Ramos (cell line): ENCODE measurements around the gene MNT.
"Not testable (repeated sequence)": the region's sequence is repeated elsewhere in the genome, so short reads cannot be mapped to it uniquely, and the experiment has no call there.

Experiments used
- in situ Hi-C: fragments of 300-500 bp; cut with MboI; formaldehyde crosslinking; loops from one replicate; pipeline ENCODE4 v1.14.3; 2022; ENCODE audit warnings: low sequenced_read_pairs; ENCODE audit not compliant: unreplicated experiment

MNT gene

DNA sequence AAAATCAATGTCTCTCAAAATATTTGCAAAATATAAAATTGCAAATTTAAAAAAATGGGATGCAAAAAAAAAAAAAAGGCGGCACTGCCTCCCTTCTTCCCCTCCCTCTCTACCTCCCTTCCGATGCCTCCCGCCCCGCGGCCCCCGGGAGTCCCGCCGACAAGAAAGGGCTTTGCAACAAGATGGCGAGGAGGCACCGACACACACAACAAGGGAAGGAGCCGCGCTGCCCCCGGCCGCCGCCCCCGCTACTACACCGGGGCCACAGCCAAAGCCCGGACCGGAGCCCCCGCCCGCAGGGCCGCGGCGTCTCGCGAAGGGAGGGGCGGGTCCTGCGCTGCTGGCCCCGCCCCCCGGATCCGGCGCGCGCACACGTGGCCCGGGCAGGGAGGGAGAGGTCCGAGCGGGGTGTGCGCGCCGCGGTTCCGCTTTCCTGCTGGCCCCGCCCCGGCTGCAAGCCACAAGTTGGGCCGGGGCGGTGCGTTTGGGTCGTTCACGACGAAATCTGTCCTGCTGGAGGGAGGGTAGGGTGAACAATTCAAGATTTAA, at the start of gene MNT:
Gene MNT, minus strand, starts transcription at position 184 of the 549 bp plus-strand sequence. CDS start 348 bp downstream, outside the sequence.
- in situ Hi-C loops, result no loop called here

DNA sequence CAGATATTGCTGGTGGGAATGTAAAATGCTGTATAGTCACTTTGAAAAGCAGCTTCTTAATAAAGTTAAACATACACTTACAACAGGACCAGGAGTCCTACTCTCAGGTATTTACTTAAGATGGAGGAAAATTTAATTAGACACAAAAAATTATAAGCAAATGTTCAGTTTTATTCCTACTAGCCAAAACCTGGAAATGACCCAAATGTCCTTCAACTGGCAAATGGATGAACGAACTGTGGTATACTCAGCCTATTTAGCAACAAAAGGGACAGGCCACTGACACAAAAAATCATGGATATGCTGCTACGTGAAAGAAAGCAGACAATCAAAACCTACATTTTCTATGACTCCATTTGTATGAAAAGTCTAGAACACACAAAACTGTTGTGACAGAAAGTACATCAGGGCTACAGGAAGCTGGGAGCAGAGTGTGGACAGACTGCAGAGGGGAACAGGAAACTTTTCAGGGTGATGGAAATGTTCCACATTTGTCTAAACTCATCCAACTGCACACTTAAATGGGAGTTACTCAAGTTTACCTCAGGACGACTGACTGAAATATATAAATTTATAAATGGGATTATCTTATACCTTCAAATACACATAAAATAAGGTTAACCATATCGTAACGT, 49.3 kb upstream of the MNT start:
- in situ Hi-C loops, result no loop called here

GRCh38 chr17:2449486-2449885, 48.6 kb upstream of the MNT start:
- in situ Hi-C loops, result no loop called here

- in situ Hi-C loops, result not testable (repeated sequence)
Observed at GRCh38 chr17:2447479-2447878, 46.6 kb upstream of the MNT start.

GRCh38 chr17:2445638-2446037, 44.8 kb upstream of the MNT start:
- in situ Hi-C loops, result no loop called here

- in situ Hi-C loops, result no loop called here
Observed at GRCh38 chr17:2444382-2444781, 43.5 kb upstream of the MNT start.

GRCh38 chr17:2442166-2442565, 41.3 kb upstream of the MNT start:
- in situ Hi-C loops, result no loop called here

GRCh38 chr17:2440930-2441329, 40.1 kb upstream of the MNT start:
- in situ Hi-C loops, result no loop called here

DNA sequence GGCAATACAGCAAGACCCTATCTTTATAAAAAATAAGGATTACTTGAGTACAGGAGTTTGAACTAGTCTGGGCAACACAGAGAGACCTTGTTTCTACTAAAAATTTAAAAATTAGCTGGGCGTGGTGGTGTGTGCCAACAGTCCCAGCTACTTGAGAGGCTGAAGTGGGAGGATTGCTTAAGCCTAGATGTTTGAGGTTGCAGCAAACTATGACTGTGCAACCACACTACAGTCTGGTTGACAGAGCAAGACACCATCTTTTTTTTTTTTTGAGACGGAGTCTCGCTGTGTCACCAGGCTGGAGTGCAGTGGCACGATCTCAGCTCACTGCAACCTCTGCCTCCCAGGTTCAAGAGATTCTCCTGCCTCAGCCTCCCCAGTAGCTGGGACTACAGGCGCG, 39.1 kb upstream of the MNT start:
- in situ Hi-C loops, result not testable (repeated sequence)

DNA sequence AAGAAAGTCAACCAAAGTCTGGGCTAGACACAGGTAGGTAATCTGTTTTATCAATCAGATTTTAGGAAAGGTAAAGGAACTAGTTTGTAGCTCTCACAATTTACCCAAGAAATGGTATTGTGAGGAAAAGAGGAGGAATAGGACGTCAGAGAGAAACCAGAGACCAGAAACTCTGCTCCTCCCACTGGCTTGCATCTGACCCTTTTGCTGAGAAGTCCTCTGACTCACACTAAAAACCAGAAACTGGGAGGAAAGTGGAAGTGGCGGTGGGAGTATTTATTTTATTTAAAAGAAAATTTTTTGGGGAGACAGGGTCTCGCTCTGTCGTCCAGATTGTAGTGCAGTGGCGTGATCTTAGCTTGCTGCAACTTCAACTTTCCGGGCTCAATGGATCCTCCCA, 38.0 kb upstream of the MNT start:
- in situ Hi-C loops, result no loop called here

DNA sequence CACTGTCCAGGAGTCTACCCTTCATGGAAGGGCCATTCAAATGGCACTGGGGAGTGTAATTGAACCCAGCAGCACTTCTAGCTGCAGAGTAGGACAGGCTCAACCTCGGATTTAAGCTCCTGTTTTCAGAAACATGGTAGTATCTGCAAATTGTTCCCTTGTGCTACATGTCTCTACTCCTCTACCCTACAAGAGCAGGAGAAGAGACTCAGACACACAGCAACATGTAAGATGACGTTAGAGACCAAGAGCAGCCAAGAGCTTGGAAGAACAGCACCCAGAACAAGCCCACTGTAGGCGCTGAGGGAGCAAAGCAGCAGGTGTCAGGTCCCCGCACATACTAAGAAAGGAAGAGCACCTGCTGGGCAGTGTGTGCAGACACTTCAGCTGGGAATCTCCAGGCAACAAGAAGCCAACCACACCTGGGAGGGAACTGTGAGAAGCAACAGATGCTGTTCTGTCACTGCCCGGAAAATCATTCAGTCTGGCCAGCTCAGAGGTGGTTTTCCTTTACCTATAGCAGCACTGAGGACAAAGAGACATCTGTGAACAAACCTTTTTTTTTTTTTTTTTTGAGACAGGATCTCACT, 35.6 kb upstream of the MNT start:
- in situ Hi-C loops, result no loop called here

GRCh38 chr17:2435862-2436261, 35.0 kb upstream of the MNT start:
- in situ Hi-C loops, result no loop called here

DNA sequence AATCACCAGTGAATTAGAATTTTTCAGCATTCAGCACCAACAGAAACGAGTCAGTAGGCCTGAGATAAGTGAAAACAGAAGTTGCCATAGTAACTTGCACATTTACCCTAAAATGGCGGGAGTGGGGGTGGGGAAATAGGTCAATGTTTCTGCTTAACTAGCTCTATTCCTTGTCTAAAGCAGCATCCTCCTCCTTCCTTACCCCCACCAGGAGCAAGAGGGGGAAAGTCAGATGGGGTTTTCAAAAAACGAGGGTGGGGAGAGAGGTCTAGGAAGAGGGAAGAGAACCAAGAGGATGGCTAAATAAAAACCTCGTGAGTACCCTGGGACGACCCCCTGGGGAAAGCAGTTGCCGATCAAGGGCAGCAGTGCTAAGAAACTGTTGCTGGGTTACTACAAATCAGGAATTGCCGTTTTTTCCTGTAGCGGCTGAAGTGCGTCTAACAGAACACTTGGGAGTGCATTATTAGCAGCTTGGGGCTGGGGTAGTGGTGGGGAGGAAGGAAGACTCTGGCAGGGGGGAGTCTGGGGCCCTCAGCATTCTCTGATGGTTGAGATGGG, 34.4 kb upstream of the MNT start:
- in situ Hi-C loops, result no loop called here

- in situ Hi-C loops, result no loop called here
Observed at GRCh38 chr17:2433696-2434095, 32.8 kb upstream of the MNT start.

DNA sequence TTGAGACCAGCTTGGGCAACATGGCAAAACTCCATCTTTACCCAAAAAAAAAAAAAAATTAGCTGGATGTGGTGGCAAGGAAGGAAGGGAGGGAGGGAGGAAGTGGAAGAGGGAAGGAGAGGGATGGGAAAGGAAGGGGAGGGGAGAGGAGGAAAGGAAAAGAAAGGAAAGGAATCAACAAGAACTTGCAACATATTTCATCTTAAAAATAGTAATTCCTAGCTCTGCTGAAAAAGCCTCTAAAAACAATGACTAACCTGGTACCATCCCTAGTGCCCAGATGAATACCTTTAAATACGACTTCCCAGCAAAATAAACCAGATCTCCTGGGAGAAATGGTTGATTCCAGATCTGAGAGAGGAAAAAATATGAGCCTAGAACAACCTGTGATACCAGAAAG, 27.1 kb upstream of the MNT start:
- in situ Hi-C loops, result no loop called here

DNA sequence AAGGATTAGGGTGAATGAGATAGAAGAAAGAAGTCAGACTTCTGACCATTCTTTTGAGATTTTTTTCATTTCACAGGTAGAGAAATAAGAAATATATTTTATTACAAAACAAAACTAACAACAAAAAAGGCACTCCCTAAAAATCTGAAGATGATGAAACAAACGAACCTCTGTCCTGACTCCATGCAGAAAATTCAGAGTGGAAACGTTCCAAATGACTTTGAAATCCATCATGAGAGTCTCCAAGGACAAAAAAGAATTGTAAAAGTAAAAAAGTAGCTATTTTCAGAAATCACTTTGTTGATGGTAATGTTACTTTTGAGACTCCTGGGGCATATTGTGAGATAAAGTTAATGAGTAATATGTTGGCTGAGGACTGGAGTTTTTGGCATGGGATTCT, 26.4 kb upstream of the MNT start:
- in situ Hi-C loops, result no loop called here

GRCh38 chr17:2423271-2423670, 22.4 kb upstream of the MNT start:
- in situ Hi-C loops, result no loop called here

DNA sequence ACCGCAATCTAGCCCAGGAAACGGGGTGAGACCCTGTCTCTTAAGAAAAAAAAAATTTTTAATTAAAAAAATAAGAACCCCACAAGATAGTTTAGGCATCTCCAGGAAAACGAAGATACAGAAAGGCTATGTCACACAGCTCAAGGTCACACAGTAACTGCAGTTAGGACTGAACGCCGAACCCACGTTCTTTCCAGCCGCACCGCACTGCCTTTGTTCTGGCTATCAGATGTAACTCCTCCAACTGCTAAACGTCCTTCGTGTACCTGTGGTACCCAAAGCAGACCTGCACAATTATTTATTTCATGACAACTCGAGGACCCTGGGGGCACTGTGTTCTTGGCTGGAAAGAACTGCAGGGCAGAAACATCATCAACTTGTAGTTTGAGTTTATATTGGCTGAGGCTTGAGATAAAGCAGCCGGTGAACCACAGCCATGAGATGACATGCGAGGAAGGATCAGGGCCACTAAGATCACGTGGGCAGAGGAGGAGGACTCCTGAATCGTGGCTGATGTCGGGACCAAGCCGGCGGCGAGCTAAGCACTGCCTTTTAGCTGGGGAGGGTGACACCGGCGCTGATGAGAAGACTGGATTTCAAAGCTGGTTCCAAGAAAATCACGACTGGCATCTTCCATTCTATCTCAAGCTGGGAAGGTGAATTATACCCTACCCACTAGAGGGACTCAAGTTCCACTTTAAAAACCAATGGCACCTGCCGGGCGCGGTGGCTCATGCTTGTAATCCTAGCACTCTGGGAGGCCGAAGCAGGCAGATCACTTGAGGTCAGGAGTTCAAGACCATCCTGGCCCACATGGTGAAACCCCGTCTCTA, 20.7 kb upstream of the MNT start:
- in situ Hi-C loops, result no loop called here

GRCh38 chr17:2420176-2420575, 19.3 kb upstream of the MNT start:
- in situ Hi-C loops, result no loop called here

DNA sequence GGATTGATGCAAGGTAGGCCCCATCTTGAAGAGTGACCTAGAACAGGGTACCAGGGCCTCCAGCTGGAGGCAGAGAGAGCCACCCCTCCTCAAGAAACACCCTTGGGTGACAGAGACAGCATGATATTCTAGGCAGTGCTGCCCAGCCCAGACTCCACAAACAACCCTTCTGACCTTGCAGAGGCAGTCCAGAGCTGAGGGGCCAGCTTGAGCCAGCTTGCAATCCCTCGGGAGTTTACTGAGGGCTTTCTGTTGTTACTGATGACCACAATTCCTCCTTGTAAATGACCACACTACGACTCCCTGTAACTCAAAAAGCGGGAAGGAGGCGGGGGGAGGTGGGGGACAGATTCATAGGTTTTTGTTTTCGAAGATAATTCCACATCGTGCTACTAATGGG, 18.6 kb upstream of the MNT start:
- in situ Hi-C loops, result no loop called here

DNA sequence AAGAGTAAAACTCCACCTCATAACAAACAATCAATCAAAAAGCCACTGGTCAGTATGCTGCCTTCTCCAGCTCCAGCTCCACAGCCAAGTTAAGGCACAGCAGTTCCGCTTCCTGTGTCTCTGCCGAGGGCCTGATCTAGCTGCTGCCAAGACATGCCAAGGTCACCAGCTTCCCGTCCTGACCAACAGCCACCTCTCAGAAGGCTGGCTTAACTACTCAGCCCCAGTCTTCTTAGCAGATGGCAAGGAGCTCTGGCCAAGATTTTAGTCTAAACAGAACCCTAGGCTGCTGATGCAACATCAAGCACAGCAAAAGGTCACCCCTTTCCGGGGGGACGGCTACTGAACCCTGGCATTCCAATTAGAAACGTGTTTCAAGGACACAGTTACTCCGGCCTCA, 17.7 kb upstream of the MNT start:
- in situ Hi-C loops, result no loop called here
